ENCODE results near the gene ZEB2.

Gene ZEB2

DNA sequence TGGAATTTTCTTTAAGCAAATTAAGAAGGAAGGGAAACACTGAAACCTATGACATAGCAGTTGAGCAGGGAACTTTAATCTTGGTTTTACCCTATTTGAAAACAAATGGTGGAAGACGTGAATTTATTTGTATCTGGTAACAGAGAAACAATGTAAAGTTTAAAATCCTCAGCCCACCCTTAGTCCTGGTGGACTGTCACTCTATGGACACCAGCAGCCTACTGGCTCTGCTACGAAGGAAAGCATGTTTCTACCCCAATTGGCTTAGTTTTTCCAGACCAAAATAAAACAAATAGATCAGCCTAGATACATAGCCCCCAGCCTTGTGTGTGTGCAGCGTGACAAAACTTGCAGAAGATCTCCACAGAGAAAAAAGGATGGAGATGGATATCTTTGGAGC lies 7.4 kb downstream of the ZEB2 start:
- no peak for DNase-seq

GRCh38 chr2:144511937-144512336 lies 8.0 kb downstream of the ZEB2 start:
- DNase-seq = no peak

DNA sequence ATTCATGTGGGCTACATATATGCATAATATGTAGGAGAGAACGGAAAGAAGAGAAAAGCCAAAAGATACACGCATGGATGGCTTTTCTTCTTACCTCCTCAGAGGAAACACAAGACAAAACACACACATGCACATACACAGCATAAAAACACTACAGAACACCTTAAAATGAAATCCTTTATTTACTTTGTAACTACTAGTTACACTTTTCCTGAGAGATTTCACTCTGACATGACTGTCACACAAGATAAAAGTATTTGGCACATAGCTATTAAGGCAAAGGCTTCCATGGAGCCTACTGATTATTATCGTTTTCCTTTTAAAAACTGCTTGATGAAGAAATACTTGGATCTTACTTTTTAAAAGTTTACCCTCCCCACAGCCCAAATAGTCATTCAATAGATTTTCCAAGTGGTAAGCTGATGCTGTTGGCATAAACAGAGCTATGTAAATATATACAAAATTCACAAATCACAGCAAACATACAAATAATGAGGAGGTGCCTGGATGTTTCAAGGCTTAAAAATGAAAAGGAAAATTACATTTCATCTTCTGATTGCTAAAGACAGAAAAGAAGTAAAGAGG lies 8.6 kb downstream of the ZEB2 start:
- DNase-seq = no peak

DNA sequence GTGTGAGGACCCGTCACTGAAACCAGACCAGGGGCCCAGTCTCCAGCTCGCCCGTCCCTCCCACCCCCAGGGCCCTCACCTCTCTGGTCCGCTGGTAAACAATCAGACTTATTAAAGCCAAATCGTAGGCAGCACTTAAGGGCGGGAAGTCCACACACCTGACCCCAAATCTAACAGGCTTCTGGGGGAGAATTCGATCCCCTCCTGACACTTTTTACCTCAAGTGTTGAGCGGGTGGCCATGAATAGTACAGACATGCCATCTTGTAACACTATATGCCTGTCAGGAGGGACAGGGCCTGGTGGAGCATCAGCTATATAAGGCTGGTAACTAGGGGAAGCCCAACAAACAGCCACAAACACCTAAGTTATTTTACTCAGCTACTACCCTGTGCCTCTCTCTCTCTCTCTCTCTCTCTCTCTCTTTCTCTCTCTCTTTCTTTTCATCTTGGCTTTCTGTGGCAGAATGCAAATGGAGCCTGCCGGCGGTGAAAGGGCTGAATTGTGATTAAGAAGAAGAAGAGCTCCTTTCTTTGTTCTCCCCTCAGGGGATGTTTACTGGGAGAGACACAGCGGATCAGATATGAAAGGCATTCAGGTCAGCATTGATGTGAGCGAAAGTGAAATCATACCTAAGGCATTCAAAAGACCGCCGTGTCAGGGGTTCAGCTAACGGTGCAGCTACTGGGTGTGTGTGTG lies 9.5 kb downstream of the ZEB2 start:
- DNase-seq = no peak

- no peak for DNase-seq
Observed at GRCh38 chr2:144509879-144510221, 10.1 kb downstream of the ZEB2 start.

- no peak for DNase-seq
Observed at GRCh38 chr2:144509001-144509878, 10.7 kb downstream of the ZEB2 start.

DNA sequence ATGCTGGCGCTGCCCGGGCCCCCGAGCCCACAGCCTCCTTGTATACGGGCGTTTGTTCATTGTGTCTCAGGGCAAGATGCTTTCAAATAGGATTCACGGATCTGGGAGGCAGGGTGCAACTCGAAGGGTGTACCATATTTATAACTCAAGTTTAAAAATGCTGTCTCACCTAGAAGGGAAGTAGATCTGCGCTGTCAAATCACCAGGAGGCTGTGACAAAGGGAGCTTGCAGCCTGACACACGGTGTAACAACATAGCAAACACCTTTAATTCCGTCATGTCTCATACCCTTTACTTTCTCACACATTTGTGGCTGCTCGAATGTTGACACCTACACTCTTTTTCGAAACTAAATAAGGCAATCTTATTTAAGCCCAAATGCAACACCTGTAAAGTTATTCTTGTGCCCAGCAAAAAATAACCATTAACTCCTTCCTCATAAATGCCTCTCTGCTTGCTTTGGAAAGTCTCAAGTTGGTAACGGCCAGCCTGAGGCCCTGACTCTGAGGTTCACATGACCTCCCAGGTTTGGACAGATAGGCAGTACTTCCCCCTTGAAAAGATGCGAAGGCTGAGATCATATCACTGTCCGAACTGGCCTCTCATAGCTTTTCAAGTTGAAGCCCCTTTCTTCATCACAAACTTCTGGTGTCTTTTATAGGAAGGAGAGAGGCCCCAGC lies 11.6 kb downstream of the ZEB2 start:
- DNase-seq = peak; percentile 66

DNA sequence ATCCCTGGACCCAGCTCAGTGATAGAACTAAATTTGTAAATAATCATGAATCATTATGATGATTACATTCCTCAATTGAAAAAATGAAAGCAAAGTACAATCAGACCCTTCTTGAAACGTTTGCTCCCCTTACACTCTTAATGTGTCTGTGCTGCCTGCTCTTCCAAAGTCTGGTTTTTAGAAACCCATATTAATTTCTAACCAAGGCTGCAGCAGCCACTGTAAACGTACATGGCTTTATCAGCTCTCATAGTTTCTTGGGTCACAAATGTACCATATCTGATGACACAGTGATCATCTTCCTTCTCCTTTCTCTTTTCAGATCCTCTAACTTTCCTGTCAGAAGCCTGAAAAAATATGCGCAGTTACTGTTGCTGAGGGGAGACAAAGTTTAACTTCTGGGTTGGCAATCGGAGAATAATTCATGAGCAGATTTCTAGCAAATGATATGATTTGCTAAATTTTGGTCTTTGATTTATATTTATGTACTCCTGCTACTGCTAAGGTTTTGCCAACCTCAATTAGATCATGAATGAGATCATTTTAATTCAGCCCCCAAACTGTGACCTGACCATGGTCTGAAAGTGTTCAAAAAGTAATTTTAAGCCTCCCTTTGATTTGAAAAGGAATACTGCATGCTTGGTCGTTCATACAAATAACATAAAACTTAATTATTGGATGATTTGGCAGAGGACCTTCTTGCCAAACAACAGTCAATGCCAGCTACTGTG lies 12.3 kb downstream of the ZEB2 start:
- DNase-seq = peak; percentile 75

GRCh38 chr2:144505245-144505831 lies 14.6 kb downstream of the ZEB2 start:
- no peak for DNase-seq

GRCh38 chr2:144504218-144504641 lies 15.7 kb downstream of the ZEB2 start:
- DNase-seq = no peak

DNA sequence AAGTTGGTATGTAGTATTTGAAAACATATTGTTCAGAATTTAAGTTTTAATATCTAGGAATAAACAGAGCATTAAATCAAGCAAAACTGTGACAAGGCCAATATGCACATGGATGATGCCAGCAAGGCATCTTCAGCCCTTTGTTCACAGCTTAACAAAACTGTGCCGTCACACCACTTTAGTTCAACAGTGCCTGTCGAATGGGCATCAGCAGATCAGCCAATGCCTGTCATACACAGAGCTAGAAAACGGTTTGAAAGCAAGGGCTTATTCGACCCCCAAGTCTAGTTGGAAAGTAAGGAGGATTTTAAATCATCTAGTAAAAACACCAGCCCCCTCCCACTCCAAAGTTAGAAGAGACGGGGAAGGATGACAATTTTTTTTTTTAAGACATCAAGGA lies 16.7 kb downstream of the ZEB2 start:
- no peak for DNase-seq

DNA sequence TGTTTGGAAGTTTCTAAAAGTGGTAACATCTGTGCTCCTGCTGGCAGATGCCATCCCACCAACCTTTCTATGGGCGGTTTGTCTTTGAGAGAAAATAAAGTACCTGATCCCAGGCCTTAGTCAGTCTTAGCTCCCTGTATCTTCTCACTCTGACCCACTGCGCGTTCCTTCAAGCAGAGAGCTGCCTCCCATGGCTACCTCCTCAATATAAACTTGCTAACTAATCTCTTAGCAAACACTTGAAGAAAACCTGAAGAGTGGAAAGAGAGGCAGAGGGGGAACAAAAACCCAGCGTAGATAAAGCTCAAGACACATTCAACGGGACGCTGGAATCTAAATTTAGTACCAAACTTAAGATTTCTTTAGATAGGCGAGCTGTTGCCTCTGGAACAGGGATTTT lies 17.6 kb downstream of the ZEB2 start:
- DNase-seq = no peak

- no peak for DNase-seq
Observed at GRCh38 chr2:144501627-144502026, 18.3 kb downstream of the ZEB2 start.

GRCh38 chr2:144501118-144501517 lies 18.8 kb downstream of the ZEB2 start:
- DNase-seq = peak; percentile 64

DNA sequence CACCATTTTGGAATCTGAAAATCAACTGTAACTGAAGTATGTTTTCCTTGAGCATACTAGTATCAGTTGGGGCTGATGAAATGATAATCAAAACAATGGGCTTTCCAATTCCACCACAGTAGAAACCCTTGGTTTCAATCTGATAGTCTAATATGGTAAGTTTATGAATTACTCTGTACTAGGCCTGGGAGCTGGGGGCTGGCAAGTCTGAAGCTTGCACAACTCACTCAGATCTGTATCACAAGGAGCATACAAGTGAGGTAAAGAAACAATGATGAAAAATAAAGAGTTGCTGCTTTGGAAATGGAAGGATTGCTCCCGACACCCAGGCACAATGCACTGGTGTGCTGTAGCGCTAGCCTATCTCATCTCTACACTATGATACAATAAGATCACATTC lies 19.4 kb downstream of the ZEB2 start:
- peak; percentile 37 for DNase-seq

DNA sequence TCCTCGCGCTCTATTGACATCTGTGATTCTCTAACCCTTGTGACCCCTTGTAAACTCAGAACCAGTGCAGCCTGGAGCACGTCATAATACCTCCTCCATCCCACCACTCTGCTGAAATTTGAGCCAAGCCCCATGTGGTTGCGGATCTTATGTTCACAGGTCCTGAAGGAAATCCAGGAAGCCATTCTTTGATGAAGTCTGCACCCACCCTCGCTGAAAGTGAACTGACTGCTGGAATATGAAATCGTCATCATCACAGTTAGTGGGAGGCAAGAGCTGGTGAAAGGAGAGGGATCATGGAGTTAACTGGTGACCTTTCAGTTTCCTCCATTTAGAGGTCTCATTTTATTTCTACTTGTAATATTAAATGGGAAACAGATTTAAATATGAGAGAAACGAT lies 21.6 kb downstream of the ZEB2 start:
- DNase-seq = no peak

DNA sequence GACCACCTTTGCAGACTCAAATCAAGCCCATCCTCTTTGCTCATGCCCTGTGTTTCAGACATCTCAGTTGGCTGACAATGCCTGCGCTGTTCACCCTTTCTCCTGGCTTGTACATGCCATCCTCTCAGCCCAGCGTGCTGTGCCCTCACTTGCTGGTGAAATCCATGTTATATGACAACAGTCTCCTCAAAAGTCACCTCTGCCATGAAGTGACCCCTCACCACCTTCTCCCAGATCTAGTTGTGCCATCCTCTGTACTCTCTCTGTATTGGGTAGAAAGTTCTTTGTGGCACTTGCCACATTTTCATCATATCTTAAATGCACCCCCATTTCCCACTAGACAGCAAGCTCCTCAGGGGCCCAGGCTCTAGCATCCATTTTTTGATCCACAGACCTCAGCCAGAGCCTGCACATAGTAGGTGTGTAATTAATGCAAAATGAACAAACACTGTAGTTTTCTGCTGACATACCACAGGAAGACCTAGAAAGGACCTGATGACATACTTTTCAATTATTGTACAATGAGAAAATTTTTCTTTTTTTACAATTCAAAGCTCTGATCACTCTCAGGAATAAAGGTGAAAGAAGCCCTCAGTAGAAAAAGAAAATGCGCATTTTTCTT lies 22.8 kb downstream of the ZEB2 start:
- DNase-seq = no peak

DNA sequence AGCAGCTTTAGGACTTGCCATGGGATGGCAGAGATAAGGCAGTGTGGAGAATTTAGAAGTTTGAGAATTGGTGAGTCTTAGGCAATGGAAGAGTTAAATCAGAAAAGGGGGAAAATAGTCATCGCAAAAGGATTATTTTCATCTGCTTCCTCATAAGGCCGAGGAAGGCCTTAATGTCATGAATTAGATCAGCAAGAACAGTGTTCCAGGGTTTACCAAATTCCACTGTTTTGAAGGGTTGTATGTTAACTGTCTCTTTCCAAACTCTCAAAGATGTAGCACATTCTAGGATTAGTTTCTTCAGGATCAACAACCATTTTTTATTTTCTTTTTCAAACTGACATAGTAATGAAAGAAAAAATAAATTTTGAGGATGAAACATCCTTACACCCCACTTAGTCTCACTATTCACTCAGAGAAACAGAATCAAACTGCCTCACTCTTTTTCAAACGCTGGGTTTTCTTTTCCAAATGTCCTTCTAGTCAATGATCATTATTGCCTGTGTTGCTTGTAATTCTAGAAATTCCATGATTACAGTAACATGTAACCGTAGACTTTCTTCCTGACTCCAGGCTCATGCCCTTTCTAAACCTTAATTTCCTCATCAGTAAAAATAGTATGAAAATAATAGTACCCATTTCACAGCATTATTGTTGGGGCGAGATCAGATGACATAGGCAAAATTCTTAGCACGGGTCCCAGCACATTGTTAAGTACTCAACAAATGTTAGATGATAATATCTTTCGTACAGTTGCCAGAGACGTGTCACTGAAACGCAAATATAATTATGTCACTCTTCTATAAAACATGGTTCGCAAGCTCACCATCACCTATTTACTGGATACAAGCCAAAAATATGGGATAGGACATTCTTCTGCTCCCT lies 23.6 kb downstream of the ZEB2 start:
- peak; percentile 59 for DNase-seq

DNA sequence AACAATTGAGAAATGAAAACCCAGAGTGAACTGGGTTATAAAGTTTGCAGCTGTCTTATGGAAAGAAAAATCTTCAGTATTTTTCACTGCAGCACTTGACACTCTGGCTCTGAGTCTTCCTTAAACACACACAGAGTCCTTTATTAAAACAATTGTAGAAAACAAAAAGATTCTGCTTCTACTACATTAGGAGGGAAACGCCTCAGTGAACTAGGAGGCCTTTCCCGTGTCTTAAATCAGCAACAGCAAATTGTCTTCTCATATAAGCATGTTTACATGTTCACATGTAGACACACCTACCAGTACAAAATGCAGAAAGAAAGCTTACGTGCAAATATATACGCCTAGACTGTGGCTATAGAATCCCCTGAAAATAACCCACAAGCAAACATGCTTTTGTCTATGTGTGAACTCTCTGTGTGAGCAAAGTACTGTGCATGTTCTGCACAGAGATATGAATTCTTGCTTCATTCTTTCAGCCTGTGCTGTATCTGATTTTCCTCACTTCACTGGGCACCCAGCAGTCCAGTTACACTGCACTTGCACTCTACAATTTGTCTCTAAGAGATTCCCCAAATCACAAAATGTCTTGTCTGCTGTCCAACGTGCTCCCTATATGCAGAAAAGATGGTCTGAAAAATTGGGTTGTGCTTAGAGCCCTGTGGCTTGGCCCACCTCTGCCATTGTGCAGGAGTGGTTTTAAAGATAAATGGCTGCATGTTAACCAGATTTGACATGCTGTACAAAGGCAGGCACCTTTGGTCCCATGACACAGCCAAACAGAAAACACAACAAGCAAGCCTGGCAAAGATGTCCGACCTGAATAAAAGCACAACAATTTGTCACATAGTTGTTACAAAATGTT lies 24.5 kb downstream of the ZEB2 start:
- no peak for DNase-seq
